Endothelial cell of umbilical vein (primary cell): Measurements from ENCODE around the gene SREK1IP1. TPM values are rescaled to one million over a fixed set of nuclear protein-coding genes. Genes with fewer than 3 reads are reported as not detected.

Experiments used
- BruUV-seq: library from RNA; stranded (reverse); fragments of 400-500 nt; replicated peaks from 2 replicates; lab custom pipeline; 2021; lab: Mats Ljungman, UMichigan
- CTCF ChIA-PET: fragments of 300-600, 350-600 bp; sonication (Branson Sonifier 250); formaldehyde crosslinking; loops from one replicate; lab custom pipeline; 2021; ENCODE audit warnings: antibody characterized with exemption, inconsistent platforms; lab: Charles Lee
- POLR2A ChIA-PET: fragments of 300-600, 350-600 bp; sonication (Branson Sonifier 250); formaldehyde crosslinking; loops from one replicate; lab custom pipeline; 2021; ENCODE audit warnings: antibody characterized with exemption, inconsistent platforms; lab: Charles Lee
- DNase-seq: peaks from one replicate; pipeline ENCODE4 v3.0.0-alpha.2; 2011; ENCODE audit warnings: low read depth, low spot score
- FAIRE-seq: peaks from 2 replicates; lab custom pipeline; 2011; peaks lifted over from hg19 to GRCh38; lab: Jason Lieb, UNC
- H2AFZ ChIP-seq: 2 replicates; pipeline ENCODE4 v1.6.0; 2012; ENCODE audit warnings: low read depth, low read length, control low read depth, inconsistent platforms
- H3K27ac ChIP-seq: 2 replicates; pipeline ENCODE4 v1.5.1; 2011; ENCODE audit warnings: low read depth, mild to moderate bottlenecking, control low read depth, low read length, moderate library complexity; ENCODE audit not compliant: insufficient read depth
- H3K27me3 ChIP-seq, 2 experiments: 2 replicates each; pipeline versions ENCODE4 v1.6.0 to v1.6.1; 2011; ENCODE audit warnings: low read length in 2 of 2, mixed read lengths in 1 of 2; ENCODE audit not compliant: control insufficient read depth in 2 of 2, insufficient read depth in 2 of 2
- H3K36me3 ChIP-seq, 2 experiments: 2 replicates in 1 of 2; 3 replicates in 1 of 2; pipeline ENCODE4 v1.5.1; 2011; ENCODE audit warnings: low read length in 2 of 2, mild to moderate bottlenecking in 1 of 2, moderate library complexity in 1 of 2; ENCODE audit not compliant: control insufficient read depth in 2 of 2, insufficient read depth in 2 of 2; ENCODE audit errors: extremely low read depth in 1 of 2
- H3K4me1 ChIP-seq: 3 replicates; pipeline ENCODE4 v1.5.1; 2011; ENCODE audit warnings: mild to moderate bottlenecking, low read length; ENCODE audit not compliant: control insufficient read depth, insufficient read depth; ENCODE audit errors: extremely low read depth
- H3K4me2 ChIP-seq: 2 replicates; pipeline ENCODE4 v1.6.1; 2011; ENCODE audit warnings: low read length, control low read depth, mixed read lengths; ENCODE audit not compliant: insufficient read depth
- H3K4me3 ChIP-seq, 3 experiments: fragments of 200-600 bp in 1 of 3; sonication (generic), shearing (Covaris generic) in 1 of 3; replicated peaks in 1 of 3; 2 replicates each; pipeline ENCODE4 v1.5.1; 2011 to 2016; ENCODE audit warnings: control low read depth in 3 of 3, low read length in 3 of 3, mild to moderate bottlenecking in 2 of 3, inconsistent platforms in 1 of 3, low read depth in 1 of 3, moderate library complexity in 1 of 3; ENCODE audit not compliant: insufficient read depth in 1 of 3
- H3K79me2 ChIP-seq: 2 replicates; pipeline ENCODE4 v1.6.0; 2012; ENCODE audit warnings: low read length, inconsistent platforms; ENCODE audit not compliant: control insufficient read depth, insufficient read depth
- H3K9ac ChIP-seq: replicated peaks from 2 replicates; pipeline ENCODE3; 2011; ENCODE audit warnings: low read length, control low read depth; ENCODE audit not compliant: insufficient read depth; ENCODE audit errors: extremely low read depth
- H3K9me1 ChIP-seq: replicated peaks from 3 replicates; pipeline ENCODE4 v1.6.0; 2011; ENCODE audit warnings: mild to moderate bottlenecking, low read length; ENCODE audit not compliant: control insufficient read depth, insufficient read depth; ENCODE audit errors: extremely low read depth
- H3K9me3 ChIP-seq: replicated peaks from 2 replicates; pipeline ENCODE4 v1.5.1; 2012; ENCODE audit warnings: low read length, inconsistent platforms; ENCODE audit not compliant: control insufficient read depth, insufficient read depth
- H4K20me1 ChIP-seq: replicated peaks from 2 replicates; pipeline ENCODE3; 2011; ENCODE audit warnings: mild to moderate bottlenecking, low read length; ENCODE audit not compliant: control insufficient read depth, insufficient read depth; ENCODE audit errors: extremely low read depth
- EZH2 ChIP-seq: IDR thresholded peaks from 2 replicates; pipeline ENCODE4 v1.6.1; 2012; ENCODE audit warnings: borderline replicate concordance, low read depth, mild to moderate bottlenecking, moderate library complexity, low read length, inconsistent platforms; ENCODE audit not compliant: severe bottlenecking
- FOS ChIP-seq: IDR thresholded peaks from 2 replicates; pipeline ENCODE4 v1.6.1; 2011; ENCODE audit warnings: mild to moderate bottlenecking, low read length, moderate library complexity, borderline replicate concordance; ENCODE audit not compliant: insufficient read depth
- GATA2 ChIP-seq: IDR thresholded peaks from 2 replicates; pipeline ENCODE4 v1.7.0; 2011; ENCODE audit warnings: low read depth, mild to moderate bottlenecking, moderate library complexity, mixed read lengths, low read length; ENCODE audit not compliant: insufficient read length, insufficient read depth
- JUN ChIP-seq: IDR thresholded peaks from 2 replicates; pipeline ENCODE4 v1.6.1; 2011; ENCODE audit warnings: borderline replicate concordance, low read depth; ENCODE audit not compliant: insufficient read length, insufficient read depth
- MYC ChIP-seq: IDR thresholded peaks from one replicate; pipeline ENCODE4 v1.6.1; 2011; ENCODE audit warnings: mild to moderate bottlenecking, low read depth, low read length
- POLR2A ChIP-seq: IDR thresholded peaks from 2 replicates; pipeline ENCODE4 v1.6.1; 2012; ENCODE audit warnings: low read depth, mild to moderate bottlenecking, control low read depth, low read length
- POLR2AphosphoS5 ChIP-seq: IDR thresholded peaks from 2 replicates; pipeline ENCODE4 v1.6.1; 2012; ENCODE audit warnings: low read depth, mild to moderate bottlenecking, control low read depth, low read length, moderate library complexity; ENCODE audit not compliant: insufficient read depth
- dilution Hi-C: fragments of 300-500 bp; cut with MboI; formaldehyde crosslinking; loops from one replicate; pipeline ENCODE4 v1.15.0; 2019; ENCODE audit warnings: low sequenced_read_pairs; ENCODE audit not compliant: extremely low pct_ligation_motif_present
- intact Hi-C: fragments of 100-400 bp; cut with micrococcal nuclease; formaldehyde crosslinking; loops from one replicate; pipeline ENCODE4 v1.10.0; 2022
- polyA plus RNA-seq, 4 experiments: library from polyadenylated mRNA; depleted of rRNA in 3 of 4; stranded (reverse) in 3 of 4; unstranded in 1 of 4; fragments of >200 nt; gene quantifications; 2 replicates each; pipeline versions ENCODE4 v1.2.1 to v1.2.3, GENCODE V29; 2011 to 2012; ENCODE audit warnings: missing spikeins in 1 of 4
- total RNA-seq: library from RNA; stranded (reverse); gene quantifications from 2 replicates; pipeline ENCODE4 v1.2.3, GENCODE V29; 2021
- TF ChIP-seq, protein P1 (sequence below), 2 donors: IDR thresholded peaks; 1 replicate in 1 of 2; 2 replicates in 1 of 2; pipeline ENCODE4 v1.5.1; 2011; ENCODE audit warnings: low read length in 2 of 2, mild to moderate bottlenecking in 2 of 2, moderate library complexity in 2 of 2, control low read depth in 1 of 2, inconsistent platforms in 1 of 2, low read depth in 1 of 2; ENCODE audit not compliant: insufficient read depth in 1 of 2; ENCODE audit errors: extremely low read depth in 1 of 2
- TF ChIP-seq, protein P2 (sequence below): IDR thresholded peaks from 2 replicates; pipeline ENCODE4 v1.6.1; 2011; ENCODE audit not compliant: insufficient read depth, insufficient read length

The SREK1IP1 gene
- total and polyA plus RNA-seq, 2 donors (not counting 3 experiments of a cell fraction or from before 2014, with no cell fraction given) = 6.3 to 17.8 TPM

DNA sequence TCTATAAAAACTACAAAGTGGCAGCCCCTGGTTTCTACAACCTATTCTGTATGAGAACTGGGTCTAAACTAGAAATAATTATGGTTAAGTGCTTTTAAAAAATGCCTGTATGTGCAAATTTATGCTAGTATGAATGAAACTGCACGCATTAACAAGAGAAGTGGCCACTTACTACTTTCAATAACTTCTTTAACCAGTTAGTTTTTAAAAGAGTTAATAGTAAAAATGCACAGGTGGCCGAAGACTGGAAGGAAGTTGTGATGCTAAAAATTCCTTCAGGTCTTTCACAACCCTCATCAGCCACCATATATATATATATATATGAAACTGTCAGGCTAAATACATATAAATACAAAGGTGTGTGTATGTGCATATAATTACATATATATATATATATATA, 41.3 kb downstream of the SREK1IP1 start:
- no peak overlapping the region for H3K9ac ChIP-seq
- H3K9me3 ChIP-seq = no peaks in the 10 kb centered on the region
- DNase-seq (no peak), FAIRE-seq (no peak)
- H3K27me3 ChIP-seq = no peaks in the 10 kb centered on the region
- H3K4me2 ChIP-seq = no peak overlapping the region
- H3K27ac ChIP-seq = no peak overlapping the region
- no peak overlapping the region for H2AFZ ChIP-seq
- H3K9me1 ChIP-seq = no peaks in the 10 kb centered on the region
- intact Hi-C loops (no loop called here), dilution Hi-C loops (no loop called here)
- H3K36me3 ChIP-seq = no peaks in the 10 kb centered on the region
- H3K79me2 ChIP-seq = peaks cover 6% of the 10 kb centered on the region
- H3K4me1 ChIP-seq = no peaks in the 10 kb centered on the region
- no peak for TF ChIP-seq FOS
- TF ChIP-seq, protein P1, sequence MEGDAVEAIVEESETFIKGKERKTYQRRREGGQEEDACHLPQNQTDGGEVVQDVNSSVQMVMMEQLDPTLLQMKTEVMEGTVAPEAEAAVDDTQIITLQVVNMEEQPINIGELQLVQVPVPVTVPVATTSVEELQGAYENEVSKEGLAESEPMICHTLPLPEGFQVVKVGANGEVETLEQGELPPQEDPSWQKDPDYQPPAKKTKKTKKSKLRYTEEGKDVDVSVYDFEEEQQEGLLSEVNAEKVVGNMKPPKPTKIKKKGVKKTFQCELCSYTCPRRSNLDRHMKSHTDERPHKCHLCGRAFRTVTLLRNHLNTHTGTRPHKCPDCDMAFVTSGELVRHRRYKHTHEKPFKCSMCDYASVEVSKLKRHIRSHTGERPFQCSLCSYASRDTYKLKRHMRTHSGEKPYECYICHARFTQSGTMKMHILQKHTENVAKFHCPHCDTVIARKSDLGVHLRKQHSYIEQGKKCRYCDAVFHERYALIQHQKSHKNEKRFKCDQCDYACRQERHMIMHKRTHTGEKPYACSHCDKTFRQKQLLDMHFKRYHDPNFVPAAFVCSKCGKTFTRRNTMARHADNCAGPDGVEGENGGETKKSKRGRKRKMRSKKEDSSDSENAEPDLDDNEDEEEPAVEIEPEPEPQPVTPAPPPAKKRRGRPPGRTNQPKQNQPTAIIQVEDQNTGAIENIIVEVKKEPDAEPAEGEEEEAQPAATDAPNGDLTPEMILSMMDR (IDR thresholded peaks at IDR 0.05; ENCODE audit: extremely low read depth in 1 of 2, insufficient read depth in 1 of 2, low read depth in 1 of 2, low read length in 2 of 2) = no peak
- TF ChIP-seq MYC = no peak
- TF ChIP-seq POLR2AphosphoS5 = no peak
- TF ChIP-seq, protein P2, sequence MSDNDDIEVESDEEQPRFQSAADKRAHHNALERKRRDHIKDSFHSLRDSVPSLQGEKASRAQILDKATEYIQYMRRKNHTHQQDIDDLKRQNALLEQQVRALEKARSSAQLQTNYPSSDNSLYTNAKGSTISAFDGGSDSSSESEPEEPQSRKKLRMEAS = no peak
- TF ChIP-seq POLR2A = no peak
- no peak for TF ChIP-seq JUN
- TF ChIP-seq GATA2 = no peak
- no peak for TF ChIP-seq EZH2
- no peak overlapping the region for H3K4me3 ChIP-seq
- ChIA-PET CTCF (no interaction called here), POLR2A (no interaction called here)
- no TSS peak for BruUV-seq
- no peaks in the 10 kb centered on the region for H4K20me1 ChIP-seq
